HepG2 (cell line): Measurements from ENCODE around the gene ZMYND8. TPM values are rescaled to one million over a fixed set of nuclear protein-coding genes. Genes with fewer than 3 reads are reported as not detected.

Source experiments
- ARID2 ChIP-seq: sonication (generic); formaldehyde crosslinking; IDR thresholded peaks from 2 replicates; pipeline ENCODE4 v1.8.1; 2022; ENCODE audit warnings: mild to moderate bottlenecking, missing genetic modification reagents, borderline replicate concordance
- BRD4 ChIP-seq: sonication (generic); formaldehyde crosslinking; IDR thresholded peaks from 2 replicates; pipeline ENCODE4 v1.4.0; 2020; ENCODE audit warnings: missing genetic modification reagents
- DNMT1 ChIP-seq: sonication (generic); formaldehyde crosslinking; IDR thresholded peaks from 2 replicates; pipeline ENCODE4 v1.5.1; 2020; ENCODE audit warnings: mild to moderate bottlenecking, missing genetic modification reagents
- NONO ChIP-seq, 2 experiments: fragments of 450-650 bp in 1 of 2; sonication (generic) in 1 of 2; formaldehyde crosslinking in 1 of 2; IDR thresholded peaks in 1 of 2; conservative IDR thresholded peaks in 1 of 2; 2 replicates each; pipeline versions ENCODE4 v1.6.1 to v1.8.0; 2017 to 2022; ENCODE audit warnings: mild to moderate bottlenecking in 1 of 2, missing genetic modification reagents in 1 of 2, moderate library complexity in 1 of 2
- PCBP2 ChIP-seq: fragments of 200-400 bp; formaldehyde crosslinking; optimal IDR thresholded peaks from 2 replicates; pipeline ENCODE3; 2018; ENCODE audit warnings: low read length, low read depth; ENCODE audit not compliant: poor library complexity, severe bottlenecking
- PHF5A ChIP-seq: IDR thresholded peaks from one replicate; pipeline ENCODE4 v1.6.1; 2018; ENCODE audit warnings: low read depth, missing genetic modification reagents; ENCODE audit not compliant: unreplicated experiment
- RAD21 ChIP-seq: fragments of 450-650 bp; formaldehyde crosslinking; IDR thresholded peaks from 2 replicates; pipeline ENCODE4 v1.5.0; 2020; ENCODE audit warnings: mild to moderate bottlenecking
- RFXAP ChIP-seq: sonication (generic); formaldehyde crosslinking; IDR thresholded peaks from 2 replicates; pipeline ENCODE4 v1.4.0; 2020; ENCODE audit warnings: missing genetic modification reagents, borderline replicate concordance
- SATB2 ChIP-seq: sonication (generic); formaldehyde crosslinking; IDR thresholded peaks from 2 replicates; pipeline ENCODE4 v1.5.0; 2020; ENCODE audit warnings: missing genetic modification reagents
- SP1 ChIP-seq, 2 experiments: fragments of 450-650 bp in 1 of 2; sonication (generic) in 1 of 2; formaldehyde crosslinking in 1 of 2; IDR thresholded peaks; 2 replicates each; pipeline versions ENCODE4 v1.4.0 to v1.6.1; 2016 to 2020; ENCODE audit warnings: missing genetic modification reagents in 1 of 2
- ZNF160 ChIP-seq: sonication (generic); formaldehyde crosslinking; IDR thresholded peaks from 2 replicates; pipeline ENCODE4 v1.8.0; 2022; ENCODE audit warnings: mild to moderate bottlenecking, inconsistent platforms, missing genetic modification reagents
- ZNF430 ChIP-seq: sonication (generic); formaldehyde crosslinking; IDR thresholded peaks from 2 replicates; pipeline ENCODE4 v1.9.0; 2021; ENCODE audit warnings: mild to moderate bottlenecking, missing genetic modification reagents
- ZNF510 ChIP-seq: sonication (generic); formaldehyde crosslinking; IDR thresholded peaks from 2 replicates; pipeline ENCODE4 v1.4.0; 2020; ENCODE audit warnings: low read depth, mild to moderate bottlenecking, missing genetic modification reagents
- ZNF616 ChIP-seq: sonication (generic); formaldehyde crosslinking; IDR thresholded peaks from 2 replicates; pipeline ENCODE4 v1.5.0; 2020; ENCODE audit warnings: low read depth, mild to moderate bottlenecking, missing genetic modification reagents
- ZNF773 ChIP-seq: sonication (generic); formaldehyde crosslinking; IDR thresholded peaks from 2 replicates; pipeline ENCODE4 v1.4.0; 2020; ENCODE audit warnings: missing genetic modification reagents, borderline replicate concordance
- polyA plus RNA-seq, 8 experiments: library from polyadenylated mRNA; depleted of rRNA in 3 of 8; stranded (reverse) in 7 of 8; unstranded in 1 of 8; fragments of >200 nt; fragmentation: Illumina TruSeq in 4 of 8; extraction: Trizol in 4 of 8; gene quantifications; 2 replicates each; pipeline versions ENCODE4 v1.2.1 to v1.2.3, GENCODE V29; 2011 to 2016; ENCODE audit warnings: low read depth in 4 of 8, missing spikeins in 1 of 8, mixed read lengths in 1 of 8; ENCODE audit not compliant: insufficient read depth in 1 of 8
- total RNA-seq, 5 experiments: library from RNA; depleted of rRNA; stranded (reverse); fragments of >200 nt; fragmentation: Illumina TruSeq; extraction: Trizol; gene quantifications; 2 replicates each; pipeline ENCODE4 v1.2.3, GENCODE V29; 2016; ENCODE audit warnings: low read depth in 1 of 5
- TF ChIP-seq, protein P1 (sequence below): sonication (generic); formaldehyde crosslinking; IDR thresholded peaks from 2 replicates; pipeline ENCODE4 v1.4.0; 2020; ENCODE audit warnings: missing genetic modification reagents
- TF ChIP-seq, protein P2 (sequence below): sonication (generic); formaldehyde crosslinking; IDR thresholded peaks from 2 replicates; pipeline ENCODE4 v1.4.0; 2020; ENCODE audit warnings: mild to moderate bottlenecking, missing genetic modification reagents
- TF ChIP-seq, protein P3 (sequence below): IDR thresholded peaks from 2 replicates; pipeline ENCODE4 v1.6.1; 2016; ENCODE audit warnings: missing genetic modification reagents, missing compliant biosample characterization
- TF ChIP-seq, protein P4 (sequence below): sonication (generic); formaldehyde crosslinking; IDR thresholded peaks from 2 replicates; pipeline ENCODE4 v1.5.1; 2020; ENCODE audit warnings: mild to moderate bottlenecking, missing genetic modification reagents, moderate library complexity
- TF ChIP-seq, protein P5 (sequence below): sonication (generic); formaldehyde crosslinking; IDR thresholded peaks from 2 replicates; pipeline ENCODE4 v1.5.0; 2020; ENCODE audit warnings: missing genetic modification reagents, mild to moderate bottlenecking, borderline replicate concordance

Gene ZMYND8
- total and polyA plus RNA-seq, 2 of the 13 experiments (the other 11 are each of a cell fraction or from before 2014, with no cell fraction given), result 53.9 to 84.7 TPM

DNA sequence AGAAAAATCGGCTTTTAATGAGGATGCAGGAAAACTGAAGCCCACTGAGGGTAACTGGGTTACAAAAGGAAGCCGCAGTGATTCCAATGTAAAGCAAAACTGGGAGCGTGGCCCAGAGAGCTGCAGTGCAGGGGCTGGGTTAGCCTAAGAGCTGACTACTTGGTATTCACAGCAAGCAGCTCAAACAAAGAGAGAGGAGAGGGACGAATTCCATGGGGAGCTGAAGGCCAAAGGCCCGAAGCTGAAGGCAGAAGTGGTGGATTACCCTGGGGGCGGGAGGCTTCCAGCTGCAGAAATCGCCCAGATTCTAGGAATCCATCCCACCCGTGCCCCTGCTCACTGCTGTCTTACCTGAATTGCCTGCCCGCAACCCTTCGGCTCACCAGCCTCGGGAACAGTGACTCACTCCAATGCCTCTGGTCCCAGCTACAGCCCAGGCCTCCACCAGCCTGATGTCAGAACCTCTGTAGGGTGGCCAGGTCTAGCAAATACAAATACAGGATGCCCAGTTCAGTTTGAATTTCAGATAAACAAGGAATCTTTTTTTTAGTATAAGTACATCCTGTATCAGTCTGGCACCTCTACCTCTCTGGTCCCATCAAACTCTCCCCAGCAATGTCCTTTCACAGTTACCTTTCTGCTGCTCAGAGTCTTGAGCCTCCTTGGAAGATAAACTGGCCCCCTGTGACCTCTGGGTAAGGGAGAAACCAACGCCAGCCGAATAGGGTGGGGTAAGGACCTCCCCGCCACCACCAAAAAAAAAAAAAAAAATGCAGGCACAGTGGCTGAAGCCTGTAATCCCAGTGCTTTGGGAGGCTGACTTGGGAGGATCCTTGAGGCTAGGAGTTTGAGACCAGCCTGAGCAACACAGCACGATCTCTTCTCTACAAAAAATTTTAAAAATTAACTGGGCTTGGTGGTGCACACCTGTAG lies 14.6 kb upstream of the ZMYND8 start (continued):
- TF ChIP-seq, protein P1, sequence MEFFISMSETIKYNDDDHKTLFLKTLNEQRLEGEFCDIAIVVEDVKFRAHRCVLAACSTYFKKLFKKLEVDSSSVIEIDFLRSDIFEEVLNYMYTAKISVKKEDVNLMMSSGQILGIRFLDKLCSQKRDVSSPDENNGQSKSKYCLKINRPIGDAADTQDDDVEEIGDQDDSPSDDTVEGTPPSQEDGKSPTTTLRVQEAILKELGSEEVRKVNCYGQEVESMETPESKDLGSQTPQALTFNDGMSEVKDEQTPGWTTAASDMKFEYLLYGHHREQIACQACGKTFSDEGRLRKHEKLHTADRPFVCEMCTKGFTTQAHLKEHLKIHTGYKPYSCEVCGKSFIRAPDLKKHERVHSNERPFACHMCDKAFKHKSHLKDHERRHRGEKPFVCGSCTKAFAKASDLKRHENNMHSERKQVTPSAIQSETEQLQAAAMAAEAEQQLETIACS, result no peak
- TF ChIP-seq SP1 (IDR thresholded peaks at IDR 0.05) (no peak), SP1 (CRISPR knock-in tag; IDR thresholded peaks at IDR 0.05) (0 out of 2 replicates have a peak, but pooled peaks have one; percentile 10), ARID2 (0 out of 2 replicates have a peak, but pooled peaks have one; percentile 77), ZNF160 (CRISPR knock-in tag) (no peak), RAD21 (0 out of 2 replicates have a peak, but pooled peaks have one; percentile 7), NONO (IDR thresholded peaks at IDR 0.05) (no peak), NONO (CRISPR knock-in tag; conservative IDR thresholded peaks at IDR 0.05) (0 out of 2 replicates have a peak, but pooled peaks have one; percentile 19), PHF5A (peak; percentile 31), ZNF430 (0 out of 2 replicates have a peak, but pooled peaks have one; percentile 19), RFXAP (peak; percentile 14; the same call in 1 of the 2 replicates), ZNF510 (no peak), BRD4 (CRISPR knock-in tag) (0 out of 2 replicates have a peak, but pooled peaks have one; percentile 27), ZNF616 (CRISPR knock-in tag) (no peak), DNMT1 (CRISPR knock-in tag) (no peak), ZNF773 (CRISPR knock-in tag) (0 out of 2 replicates have a peak, but pooled peaks have one; percentile 55), SATB2 (CRISPR knock-in tag) (0 out of 2 replicates have a peak, but pooled peaks have one; percentile 13), PCBP2 (no peak)
- TF ChIP-seq, protein P2, sequence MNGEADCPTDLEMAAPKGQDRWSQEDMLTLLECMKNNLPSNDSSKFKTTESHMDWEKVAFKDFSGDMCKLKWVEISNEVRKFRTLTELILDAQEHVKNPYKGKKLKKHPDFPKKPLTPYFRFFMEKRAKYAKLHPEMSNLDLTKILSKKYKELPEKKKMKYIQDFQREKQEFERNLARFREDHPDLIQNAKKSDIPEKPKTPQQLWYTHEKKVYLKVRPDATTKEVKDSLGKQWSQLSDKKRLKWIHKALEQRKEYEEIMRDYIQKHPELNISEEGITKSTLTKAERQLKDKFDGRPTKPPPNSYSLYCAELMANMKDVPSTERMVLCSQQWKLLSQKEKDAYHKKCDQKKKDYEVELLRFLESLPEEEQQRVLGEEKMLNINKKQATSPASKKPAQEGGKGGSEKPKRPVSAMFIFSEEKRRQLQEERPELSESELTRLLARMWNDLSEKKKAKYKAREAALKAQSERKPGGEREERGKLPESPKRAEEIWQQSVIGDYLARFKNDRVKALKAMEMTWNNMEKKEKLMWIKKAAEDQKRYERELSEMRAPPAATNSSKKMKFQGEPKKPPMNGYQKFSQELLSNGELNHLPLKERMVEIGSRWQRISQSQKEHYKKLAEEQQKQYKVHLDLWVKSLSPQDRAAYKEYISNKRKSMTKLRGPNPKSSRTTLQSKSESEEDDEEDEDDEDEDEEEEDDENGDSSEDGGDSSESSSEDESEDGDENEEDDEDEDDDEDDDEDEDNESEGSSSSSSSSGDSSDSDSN (CRISPR knock-in tag), result peak; percentile 41; the same call in 1 of the 2 replicates
- TF ChIP-seq, protein P3, sequence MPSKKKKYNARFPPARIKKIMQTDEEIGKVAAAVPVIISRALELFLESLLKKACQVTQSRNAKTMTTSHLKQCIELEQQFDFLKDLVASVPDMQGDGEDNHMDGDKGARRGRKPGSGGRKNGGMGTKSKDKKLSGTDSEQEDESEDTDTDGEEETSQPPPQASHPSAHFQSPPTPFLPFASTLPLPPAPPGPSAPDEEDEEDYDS, result 0 out of 2 replicates have a peak, but pooled peaks have one; percentile 22
- TF ChIP-seq, protein P4, sequence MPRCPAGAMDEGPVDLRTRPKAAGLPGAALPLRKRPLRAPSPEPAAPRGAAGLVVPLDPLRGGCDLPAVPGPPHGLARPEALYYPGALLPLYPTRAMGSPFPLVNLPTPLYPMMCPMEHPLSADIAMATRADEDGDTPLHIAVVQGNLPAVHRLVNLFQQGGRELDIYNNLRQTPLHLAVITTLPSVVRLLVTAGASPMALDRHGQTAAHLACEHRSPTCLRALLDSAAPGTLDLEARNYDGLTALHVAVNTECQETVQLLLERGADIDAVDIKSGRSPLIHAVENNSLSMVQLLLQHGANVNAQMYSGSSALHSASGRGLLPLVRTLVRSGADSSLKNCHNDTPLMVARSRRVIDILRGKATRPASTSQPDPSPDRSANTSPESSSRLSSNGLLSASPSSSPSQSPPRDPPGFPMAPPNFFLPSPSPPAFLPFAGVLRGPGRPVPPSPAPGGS (CRISPR knock-in tag), result peak; percentile 68; the same call in 1 of the 2 replicates
- TF ChIP-seq, protein P5, sequence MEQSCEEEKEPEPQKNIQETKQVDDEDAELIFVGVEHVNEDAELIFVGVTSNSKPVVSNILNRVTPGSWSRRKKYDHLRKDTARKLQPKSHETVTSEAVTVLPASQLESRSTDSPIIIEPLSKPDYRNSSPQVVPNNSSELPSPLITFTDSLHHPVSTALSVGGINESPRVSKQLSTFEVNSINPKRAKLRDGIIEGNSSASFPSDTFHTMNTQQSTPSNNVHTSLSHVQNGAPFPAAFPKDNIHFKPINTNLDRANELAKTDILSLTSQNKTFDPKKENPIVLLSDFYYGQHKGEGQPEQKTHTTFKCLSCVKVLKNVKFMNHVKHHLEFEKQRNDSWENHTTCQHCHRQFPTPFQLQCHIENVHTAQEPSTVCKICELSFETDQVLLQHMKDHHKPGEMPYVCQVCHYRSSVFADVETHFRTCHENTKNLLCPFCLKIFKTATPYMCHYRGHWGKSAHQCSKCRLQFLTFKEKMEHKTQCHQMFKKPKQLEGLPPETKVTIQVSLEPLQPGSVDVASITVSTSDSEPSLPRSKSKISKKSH, result peak; percentile 60; the same call in 1 of the 2 replicates
